CD4-positive, alpha-beta memory T cell (primary cell): ENCODE data around the gene FDXR. TPM values are rescaled to one million over a fixed set of nuclear protein-coding genes. Genes with fewer than 3 reads are reported as not detected.

Experiments
- CTCF ChIA-PET: fragments of 350-600 bp; sonication (Branson Sonifier 250); formaldehyde crosslinking; loops from one replicate; lab custom pipeline; 2021; ENCODE audit warnings: inconsistent platforms; ENCODE audit not compliant: partially characterized antibody; lab: Charles Lee
- POLR2A ChIA-PET: fragments of 350-600 bp; sonication (Branson Sonifier 250); formaldehyde crosslinking; loops from one replicate; lab custom pipeline; 2021; ENCODE audit not compliant: partially characterized antibody; lab: Charles Lee
- DNase-seq, 5 donors: peaks; one replicate each; pipeline versions ENCODE4 v3.0.0 to v3.0.0-alpha.2; 2020 to 2022; ENCODE audit warnings: mixed read lengths in 1 of 5
- H3K27ac ChIP-seq: one replicate; pipeline ENCODE4 v1.7.0; 2013; ENCODE audit warnings: low read depth, low read length
- H3K27me3 ChIP-seq: 2 replicates; pipeline ENCODE4 v1.7.0; 2013; ENCODE audit warnings: mild to moderate bottlenecking, low read length, moderate library complexity; ENCODE audit not compliant: insufficient read depth
- H3K36me3 ChIP-seq: 2 replicates; pipeline ENCODE4 v1.7.0; 2013; ENCODE audit warnings: mild to moderate bottlenecking, low read length, moderate library complexity; ENCODE audit not compliant: insufficient read depth
- H3K4me1 ChIP-seq: 2 replicates; pipeline ENCODE4 v1.7.0; 2013; ENCODE audit warnings: mild to moderate bottlenecking, low read length, moderate library complexity; ENCODE audit not compliant: insufficient read depth
- H3K4me3 ChIP-seq, 2 donors: one replicate each; pipeline ENCODE4 v1.7.0; 2013; ENCODE audit warnings: low read length in 2 of 2, mild to moderate bottlenecking in 1 of 2
- H3K9me3 ChIP-seq, 2 donors: one replicate each; pipeline ENCODE4 v1.7.0; 2013; ENCODE audit warnings: low read length in 2 of 2, control low read depth in 1 of 2; ENCODE audit not compliant: control insufficient read depth in 1 of 2
- H3K27ac Mint-ChIP-seq, 7 donors: one replicate each; pipeline ENCODE4 v1.8.0; 2020 to 2021; ENCODE audit warnings: mixed read lengths in 7 of 7, mild to moderate bottlenecking in 6 of 7, inconsistent platforms in 3 of 7, moderate library complexity in 3 of 7
- H3K27me3 Mint-ChIP-seq, 2 donors: one replicate each; pipeline ENCODE4 v1.8.0; 2020 to 2021; ENCODE audit warnings: mixed read lengths in 2 of 2
- H3K36me3 Mint-ChIP-seq, 2 donors: one replicate each; pipeline ENCODE4 v1.8.0; 2020 to 2021; ENCODE audit warnings: mixed read lengths in 2 of 2, inconsistent platforms in 1 of 2, mild to moderate bottlenecking in 1 of 2
- H3K4me1 Mint-ChIP-seq, 4 donors: one replicate each; pipeline ENCODE4 v1.8.0; 2020 to 2021; ENCODE audit warnings: mixed read lengths in 4 of 4, mild to moderate bottlenecking in 1 of 4
- H3K4me3 Mint-ChIP-seq, 8 donors: one replicate each; pipeline ENCODE4 v1.8.0; 2020 to 2021; ENCODE audit warnings: mixed read lengths in 8 of 8, mild to moderate bottlenecking in 7 of 8, moderate library complexity in 6 of 8, inconsistent platforms in 3 of 8
- H3K9me3 Mint-ChIP-seq, 8 donors: one replicate each; pipeline ENCODE4 v1.8.0; 2020 to 2021; ENCODE audit warnings: mixed read lengths in 8 of 8, mild to moderate bottlenecking in 5 of 8, inconsistent platforms in 3 of 8, moderate library complexity in 1 of 8
- intact Hi-C: fragments of 100-400 bp; cut with micrococcal nuclease; formaldehyde crosslinking; loops from one replicate; pipeline ENCODE4 v1.15.1; 2023
- polyA plus RNA-seq, 2 donors: library from polyadenylated mRNA; unstranded; fragments of 300-500 nt; fragmentation: Illumina TruSeq; gene quantifications; one replicate each; pipeline ENCODE4 v1.2.3, GENCODE V29; 2021
- total RNA-seq, 2 experiments: library from RNA; stranded (reverse); gene quantifications; one replicate each; pipeline ENCODE4 v1.2.3, GENCODE V29; 2021

Gene FDXR
- total and polyA plus RNA-seq, 4 experiments from 2014 or later: 2.7 to 21.8 (median 10.6) TPM

DNA sequence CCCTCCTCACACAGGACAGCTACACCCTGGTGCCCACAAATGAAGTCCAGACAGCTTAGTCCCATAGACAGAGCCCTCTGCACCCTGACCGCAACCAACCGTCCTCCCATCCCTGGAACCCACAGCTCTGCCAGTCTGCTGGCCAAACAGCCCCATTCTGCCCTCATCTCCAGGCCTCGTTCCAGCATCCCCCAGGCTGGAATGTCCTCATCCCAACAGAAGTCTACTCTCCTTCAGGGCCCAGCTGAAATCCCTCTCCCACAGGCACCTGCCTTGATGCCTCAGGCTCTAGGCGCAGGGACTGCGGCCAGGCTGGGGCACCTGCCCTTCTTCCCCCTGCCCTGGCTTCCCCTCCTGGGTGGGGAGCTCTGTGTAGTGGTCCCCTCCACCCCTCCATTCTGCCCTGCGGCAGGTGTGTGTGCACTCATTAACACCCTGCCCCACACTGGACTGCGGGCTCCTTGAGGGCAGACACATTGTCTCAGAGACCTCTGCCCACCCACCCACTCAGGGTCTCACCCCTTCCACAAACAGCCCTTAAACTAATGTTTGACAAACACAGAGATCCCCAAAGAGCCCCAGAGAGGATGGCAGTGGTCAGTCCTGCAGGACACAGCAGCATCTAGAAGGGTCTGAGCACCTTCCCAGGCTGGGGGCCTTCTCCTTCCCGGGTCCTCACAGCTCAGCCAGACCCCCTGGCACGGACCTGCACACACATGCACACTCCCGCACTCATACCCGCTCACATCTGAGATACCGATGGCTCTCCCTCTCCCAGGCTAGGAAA, 13.9 kb downstream of the FDXR start:
- H3K4me1 ChIP-seq: peaks cover 25% of the 10 kb centered on the region
- H3K27me3 ChIP-seq: peaks cover 44% of the 10 kb centered on the region
- no peaks in the 10 kb centered on the region for H3K9me3 ChIP-seq
- no peak for DNase-seq
- Mint-ChIP-seq H3K36me3 (no peaks in the 10 kb centered on the region), H3K27ac (peak overlapping the region in 3 of 7 donors; percentile 13 to 45 (median 43)), H3K4me3 (peak overlapping the region; percentile 49 to 69 (median 59)), H3K4me1 (peaks cover 6 to 21% (median 10%) of the 10 kb centered on the region in 4 donors), H3K27me3 (peaks cover 25 to 51% of the 10 kb centered on the region in 2 donors), H3K9me3 (peaks cover 0 to 4% (median 0%) of the 10 kb centered on the region in 8 donors)
- H3K27ac ChIP-seq: no peak overlapping the region
- ChIA-PET CTCF (interaction anchor here (1.0 to 2.8 kb wide), 8 partner anchors 7 to 201 kb away, joined by 3 to 16 read pairs (median 4); no protein-coding TSS in a partner anchor), POLR2A (interaction anchor here (0.6 to 1.0 kb wide), 2 partner anchors 14 to 82 kb away, joined by 3 read pairs; a partner anchor contains a TSS)
- H3K36me3 ChIP-seq: no peaks in the 10 kb centered on the region
- no peak overlapping the region for H3K4me3 ChIP-seq
- intact Hi-C loops: no loop called here

DNA sequence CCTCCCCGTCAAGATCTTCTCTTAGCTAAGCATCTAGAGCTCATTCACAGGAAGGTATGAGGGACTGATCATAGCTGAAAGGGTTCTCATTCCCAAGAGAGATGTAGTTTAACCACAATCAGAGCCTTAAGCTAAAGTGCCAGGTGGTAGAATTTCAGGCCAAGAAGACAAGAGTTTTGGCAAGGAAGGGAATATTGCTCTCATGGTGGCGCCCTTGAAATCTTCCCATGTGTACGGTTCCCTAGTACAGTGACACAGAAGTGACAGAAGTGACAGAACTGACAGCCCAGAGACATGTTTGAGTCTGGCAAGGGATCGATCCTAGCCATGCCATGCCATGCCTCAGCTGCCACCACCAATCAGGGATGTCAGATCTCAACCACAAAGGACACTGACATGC, 15.6 kb downstream of the FDXR start:
- Histone ChIP-seq H3K27me3 (peaks cover 46% of the 10 kb centered on the region), H3K9me3 (no peaks in the 10 kb centered on the region), H3K27ac (no peak overlapping the region), H3K4me1 (peaks cover 32% of the 10 kb centered on the region), H3K4me3 (no peak overlapping the region), H3K36me3 (no peaks in the 10 kb centered on the region)
- intact Hi-C loops: no loop called here
- Mint-ChIP-seq H3K4me3 (peak overlapping the region in 1 of 8 donors; percentile 0), H3K9me3 (peaks cover 0 to 4% (median 0%) of the 10 kb centered on the region in 8 donors), H3K27me3 (peaks cover 27 to 58% of the 10 kb centered on the region in 2 donors), H3K27ac (no peak overlapping the region), H3K4me1 (peaks cover 9 to 30% (median 14%) of the 10 kb centered on the region in 4 donors), H3K36me3 (no peaks in the 10 kb centered on the region)
- POLR2A ChIA-PET: no interaction called here
- no peak for DNase-seq
- CTCF ChIA-PET: interaction anchor here (1.2 to 2.5 kb wide), 5 partner anchors 9 to 200 kb away, joined by 3 to 10 read pairs (median 3); no protein-coding TSS in a partner anchor

DNA sequence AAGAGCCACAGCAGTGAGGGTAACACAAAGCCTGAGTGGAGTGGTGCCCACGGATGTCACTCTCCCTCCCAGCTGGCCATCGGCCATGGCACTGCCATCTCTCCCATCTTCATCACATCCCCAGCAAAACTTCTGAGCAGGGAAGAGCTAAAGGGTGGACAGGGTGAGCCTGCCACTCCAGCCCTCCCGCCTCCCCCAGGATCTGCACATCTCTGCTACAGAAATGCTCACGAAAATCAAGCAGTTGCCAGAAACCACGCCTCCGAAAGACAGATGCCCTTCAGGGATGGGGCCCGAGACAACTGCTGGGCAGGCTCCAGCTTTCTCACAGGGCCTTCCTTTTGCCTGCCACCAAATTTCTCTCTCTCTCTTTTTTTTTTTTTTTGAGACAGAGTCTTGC, 16.7 kb downstream of the FDXR start:
- Mint-ChIP-seq H3K27me3 (peaks cover 27 to 60% of the 10 kb centered on the region in 2 donors), H3K4me1 (peaks cover 6 to 31% (median 9%) of the 10 kb centered on the region in 4 donors), H3K36me3 (no peaks in the 10 kb centered on the region), H3K9me3 (peaks cover 0 to 4% (median 0%) of the 10 kb centered on the region in 8 donors), H3K4me3 (no peak overlapping the region), H3K27ac (peak overlapping the region in 1 of 7 donors; percentile 19)
- Histone ChIP-seq H3K4me1 (peaks cover 29% of the 10 kb centered on the region), H3K9me3 (no peaks in the 10 kb centered on the region), H3K27me3 (peaks cover 46% of the 10 kb centered on the region), H3K27ac (no peak overlapping the region), H3K4me3 (no peak overlapping the region), H3K36me3 (no peaks in the 10 kb centered on the region)
- intact Hi-C loops: no loop called here
- POLR2A ChIA-PET: no interaction called here
- CTCF ChIA-PET: interaction anchor here (0.9 to 2.5 kb wide), 4 partner anchors 10 to 65 kb away, joined by 3 to 10 read pairs (median 5); no protein-coding TSS in a partner anchor
- no peak for DNase-seq

DNA sequence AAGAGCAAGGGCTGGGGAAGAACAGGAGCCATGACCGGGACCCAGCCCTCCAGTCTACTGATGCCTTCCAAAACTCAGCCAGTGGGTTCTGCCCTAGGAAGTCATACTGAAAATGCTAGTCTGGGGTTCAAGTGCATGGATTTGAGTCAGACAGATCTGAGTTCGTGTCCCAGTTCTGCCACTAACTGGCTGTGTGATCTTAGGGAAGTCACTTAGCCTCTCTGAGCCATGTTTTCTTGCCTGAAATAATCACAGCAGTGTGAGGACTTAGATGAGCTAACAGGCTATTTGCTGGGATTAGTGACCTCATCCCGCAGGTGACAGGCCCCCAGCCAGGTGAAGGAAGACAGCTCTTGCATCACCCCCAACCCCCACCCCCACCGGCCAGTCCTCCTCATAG, 17.5 kb downstream of the FDXR start:
- CTCF ChIA-PET: interaction anchor here (0.6 to 1.0 kb wide), 3 partner anchors 64 to 198 kb away, joined by 3 to 5 read pairs (median 4); no protein-coding TSS in a partner anchor
- no peaks in the 10 kb centered on the region for H3K36me3 ChIP-seq
- intact Hi-C loops: no loop called here
- H3K4me1 ChIP-seq: peaks cover 21% of the 10 kb centered on the region
- H3K27me3 Mint-ChIP-seq: peaks cover 29 to 67% of the 10 kb centered on the region in 2 donors
- H3K27ac Mint-ChIP-seq: no peak overlapping the region
- no peaks in the 10 kb centered on the region for H3K9me3 ChIP-seq
- peaks cover 39% of the 10 kb centered on the region for H3K27me3 ChIP-seq
- no peak overlapping the region for H3K27ac ChIP-seq
- peaks cover 6 to 32% (median 9%) of the 10 kb centered on the region in 4 donors for H3K4me1 Mint-ChIP-seq
- DNase-seq: no peak
- peaks cover 0 to 4% (median 0%) of the 10 kb centered on the region in 8 donors for H3K9me3 Mint-ChIP-seq
- POLR2A ChIA-PET: no interaction called here
- no peaks in the 10 kb centered on the region for H3K36me3 Mint-ChIP-seq
- no peak overlapping the region for H3K4me3 Mint-ChIP-seq
- H3K4me3 ChIP-seq: no peak overlapping the region

DNA sequence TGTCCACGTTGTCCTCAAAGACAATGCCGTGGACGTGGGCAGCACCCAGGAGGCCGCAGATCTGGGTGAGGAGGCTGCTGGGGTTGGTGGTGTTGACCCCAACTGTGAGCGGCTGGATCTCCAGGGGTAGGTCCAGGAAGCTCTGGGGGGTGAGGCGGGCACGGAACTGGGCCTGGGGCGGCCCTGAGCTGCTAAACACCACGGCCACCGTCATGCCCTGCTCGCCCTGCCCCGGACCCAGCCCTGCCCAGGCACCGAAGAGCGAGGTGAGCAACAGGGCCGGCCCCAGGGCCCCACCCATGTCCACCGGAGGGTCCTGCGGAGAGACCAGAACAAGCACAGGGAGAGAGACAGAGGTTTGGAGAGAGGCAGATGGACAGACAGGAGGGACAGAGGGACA, 18.0 kb downstream of the FDXR start:
- H3K4me3 ChIP-seq: no peak overlapping the region
- Mint-ChIP-seq H3K4me1 (peaks cover 3 to 28% (median 6%) of the 10 kb centered on the region in 4 donors), H3K27ac (no peak overlapping the region), H3K27me3 (peaks cover 29 to 64% of the 10 kb centered on the region in 2 donors), H3K4me3 (no peak overlapping the region), H3K9me3 (peaks cover 0 to 4% (median 0%) of the 10 kb centered on the region in 8 donors), H3K36me3 (no peaks in the 10 kb centered on the region)
- intact Hi-C loops: no loop called here
- H3K27ac ChIP-seq: no peak overlapping the region
- peaks cover 16% of the 10 kb centered on the region for H3K4me1 ChIP-seq
- no peaks in the 10 kb centered on the region for H3K9me3 ChIP-seq
- no peaks in the 10 kb centered on the region for H3K36me3 ChIP-seq
- ChIA-PET POLR2A (no interaction called here), CTCF (interaction anchor here (0.6 to 1.0 kb wide), 2 partner anchors 76 to 197 kb away, joined by 3 to 4 read pairs; no protein-coding TSS in a partner anchor)
- no peak for DNase-seq
- H3K27me3 ChIP-seq: peaks cover 34% of the 10 kb centered on the region

DNA sequence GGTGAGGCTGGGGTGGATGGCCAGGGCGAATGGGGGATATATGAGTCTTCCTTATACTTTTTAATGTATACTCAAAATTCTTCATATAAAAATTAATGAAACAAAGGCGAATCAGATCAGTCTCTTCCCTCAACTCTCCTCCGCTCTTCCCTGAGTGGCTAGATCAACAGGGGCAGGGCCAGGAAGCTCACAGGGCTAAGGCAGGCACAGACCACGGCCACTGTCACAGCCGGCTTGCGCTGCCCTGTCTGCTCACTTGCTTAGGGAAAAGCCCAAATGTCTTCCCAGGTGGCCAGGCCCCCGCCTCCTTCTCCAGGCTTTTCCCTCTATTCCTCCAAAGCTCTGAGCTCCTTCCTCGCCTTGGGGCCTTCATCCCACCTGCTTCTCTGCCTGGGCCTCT, 19.1 kb downstream of the FDXR start:
- POLR2A ChIA-PET: no interaction called here
- Mint-ChIP-seq H3K4me3 (peak overlapping the region in 4 of 8 donors; percentile 0 to 81 (median 12)), H3K4me1 (peaks cover 3 to 20% (median 6%) of the 10 kb centered on the region in 4 donors), H3K27me3 (peaks cover 24 to 58% of the 10 kb centered on the region in 2 donors), H3K9me3 (peaks cover 0 to 2% (median 0%) of the 10 kb centered on the region in 8 donors), H3K27ac (peak overlapping the region in 1 of 7 donors; percentile 35), H3K36me3 (no peaks in the 10 kb centered on the region)
- no peaks in the 10 kb centered on the region for H3K9me3 ChIP-seq
- H3K36me3 ChIP-seq: no peaks in the 10 kb centered on the region
- no peak overlapping the region for H3K27ac ChIP-seq
- peaks cover 29% of the 10 kb centered on the region for H3K27me3 ChIP-seq
- H3K4me3 ChIP-seq: no peak overlapping the region
- intact Hi-C loops: no loop called here
- CTCF ChIA-PET: interaction anchor here (0.7 to 1.1 kb wide), 3 partner anchors 9 to 196 kb away, joined by 3 read pairs; no protein-coding TSS in a partner anchor
- peaks cover 11% of the 10 kb centered on the region for H3K4me1 ChIP-seq
- no peak for DNase-seq

DNA sequence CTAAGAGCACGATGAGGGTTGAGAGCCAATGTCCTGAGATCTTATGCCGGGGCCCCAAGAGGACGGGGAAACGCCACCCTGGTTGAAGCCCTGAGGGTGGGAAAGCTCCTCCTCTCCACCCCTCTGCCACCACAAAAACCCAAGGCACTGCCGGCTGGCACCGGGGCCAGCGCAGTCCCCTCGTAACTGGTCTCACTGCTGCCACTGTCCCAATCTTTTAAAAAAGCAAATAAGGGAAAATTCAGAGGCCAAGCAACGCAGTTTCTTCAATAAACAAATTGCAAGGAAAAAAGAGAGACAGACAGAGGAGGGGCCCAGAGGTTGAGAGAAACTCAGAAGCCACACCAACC, 19.8 kb downstream of the FDXR start:
- intact Hi-C loops: no loop called here
- Histone ChIP-seq H3K36me3 (no peaks in the 10 kb centered on the region), H3K9me3 (no peaks in the 10 kb centered on the region), H3K4me1 (peaks cover 11% of the 10 kb centered on the region), H3K27ac (no peak overlapping the region), H3K4me3 (peak overlapping the region in 1 of 2 donors; percentile 41), H3K27me3 (peaks cover 27% of the 10 kb centered on the region)
- CTCF ChIA-PET: interaction anchor here (0.7 to 1.1 kb wide), 3 partner anchors 9 to 196 kb away, joined by 3 read pairs; no protein-coding TSS in a partner anchor
- H3K9me3 Mint-ChIP-seq: peaks cover 0 to 2% (median 0%) of the 10 kb centered on the region in 8 donors
- no peak for DNase-seq
- peak overlapping the region in 4 of 7 donors; percentile 24 to 72 (median 46) for H3K27ac Mint-ChIP-seq
- peak overlapping the region; percentile 75 to 84 (median 78) for H3K4me3 Mint-ChIP-seq
- POLR2A ChIA-PET: interaction anchor here (2.8 kb wide), 1 partner anchor 9 kb away, joined by 6 read pairs; no protein-coding TSS in a partner anchor
- peaks cover 22 to 55% of the 10 kb centered on the region in 2 donors for H3K27me3 Mint-ChIP-seq
- no peaks in the 10 kb centered on the region for H3K36me3 Mint-ChIP-seq
- peaks cover 3 to 19% (median 6%) of the 10 kb centered on the region in 4 donors for H3K4me1 Mint-ChIP-seq
